Skeletal muscle tissue (tissue), 4 donors: ENCODE measurements around the gene FN1. TPM values are rescaled to one million over a fixed set of nuclear protein-coding genes. Genes with fewer than 3 reads are reported as not detected.

Experiments
- H3K27ac ChIP-seq: one replicate; pipeline ENCODE4 v1.7.0; 2013; ENCODE audit warnings: mild to moderate bottlenecking, low read depth, low read length, inconsistent platforms
- H3K27me3 ChIP-seq, 3 donors: one replicate each; pipeline ENCODE4 v1.7.0; 2013; ENCODE audit warnings: low read length in 3 of 3; ENCODE audit not compliant: control insufficient read depth in 3 of 3, insufficient read depth in 3 of 3
- H3K36me3 ChIP-seq, 3 donors: one replicate each; pipeline ENCODE4 v1.7.0; 2013; ENCODE audit warnings: low read length in 3 of 3; ENCODE audit not compliant: control insufficient read depth in 3 of 3, insufficient read depth in 3 of 3
- H3K4me1 ChIP-seq, 3 donors: one replicate each; pipeline ENCODE4 v1.7.0; 2013; ENCODE audit warnings: low read length in 3 of 3, mild to moderate bottlenecking in 3 of 3; ENCODE audit not compliant: control insufficient read depth in 3 of 3, insufficient read depth in 3 of 3
- H3K4me3 ChIP-seq, 3 donors: one replicate each; pipeline ENCODE4 v1.7.0; 2013; ENCODE audit warnings: low read length in 3 of 3
- H3K9ac ChIP-seq, 3 donors: one replicate each; pipeline ENCODE4 v1.7.0; 2013; ENCODE audit warnings: low read length in 3 of 3, mild to moderate bottlenecking in 3 of 3, moderate library complexity in 2 of 3, low read depth in 1 of 3
- H3K9me3 ChIP-seq, 3 donors: one replicate each; pipeline ENCODE4 v1.7.0; 2013; ENCODE audit warnings: low read length in 3 of 3; ENCODE audit not compliant: control insufficient read depth in 3 of 3
- total RNA-seq: library from RNA; depleted of rRNA; stranded (reverse); fragments of >200 nt; gene quantifications from one replicate; pipeline ENCODE4 v1.2.3, GENCODE V29; 2014
- donor health status: Osteomylitis.

Gene FN1
- total RNA-seq, 1 donor from 2014 or later: 301 TPM

- Histone ChIP-seq H3K9ac (no peak overlapping the region), H3K4me3 (no peak overlapping the region), H3K27me3 (no peaks in the 10 kb centered on the region), H3K36me3 (peaks cover 0 to 15% (median 3%) of the 10 kb centered on the region in 3 donors), H3K4me1 (peaks cover 0 to 2% (median 0%) of the 10 kb centered on the region in 3 donors), H3K9me3 (no peaks in the 10 kb centered on the region), H3K27ac (no peak overlapping the region)
Observed at GRCh38 chr2:215399067-215399716, 36.7 kb downstream of the FN1 start.

DNA sequence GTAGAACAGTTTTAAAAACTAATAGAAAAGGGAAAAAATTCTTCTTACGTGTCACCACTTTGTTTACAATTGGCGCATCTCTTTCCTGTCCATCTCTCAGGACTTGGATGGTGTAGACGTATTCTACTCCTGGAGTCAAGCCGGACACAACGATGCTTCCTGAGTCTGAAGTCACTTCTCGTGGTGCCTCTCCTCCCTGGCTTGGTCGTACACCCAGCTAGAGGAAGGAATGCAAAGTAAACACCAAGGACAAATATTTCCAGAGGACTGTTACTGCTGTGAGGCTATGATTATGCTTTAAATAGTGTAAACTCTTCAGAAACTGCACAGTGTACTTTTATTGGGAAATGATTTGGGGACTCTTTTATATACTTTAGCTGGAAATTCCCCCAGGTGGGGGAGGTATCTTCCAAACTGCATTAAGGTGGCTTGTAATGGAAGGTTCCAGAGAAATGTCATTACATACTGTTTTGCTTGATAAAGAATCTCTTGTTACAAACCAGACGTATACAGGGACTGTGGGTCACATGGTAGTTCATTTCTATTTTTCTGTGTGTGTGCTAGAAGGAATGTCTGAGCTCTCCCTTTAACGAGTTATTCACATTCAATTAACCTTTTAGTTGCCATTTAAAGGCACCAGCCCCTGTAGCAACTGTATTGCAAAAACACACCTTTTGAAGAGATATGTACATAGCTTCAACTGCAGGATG is 38.1 kb downstream of the FN1 start:
- no peaks in the 10 kb centered on the region for H3K9me3 ChIP-seq
- no peaks in the 10 kb centered on the region for H3K27me3 ChIP-seq
- no peak overlapping the region for H3K4me3 ChIP-seq
- H3K27ac ChIP-seq: no peak overlapping the region
- no peak overlapping the region for H3K9ac ChIP-seq
- peaks cover 2 to 21% (median 5%) of the 10 kb centered on the region in 3 donors for H3K36me3 ChIP-seq
- peaks cover 0 to 2% (median 0%) of the 10 kb centered on the region in 3 donors for H3K4me1 ChIP-seq

GRCh38 chr2:215396595-215397313 is 39.1 kb downstream of the FN1 start:
- Histone ChIP-seq H3K4me1 (peaks cover 0 to 2% (median 0%) of the 10 kb centered on the region in 3 donors), H3K27ac (no peak overlapping the region), H3K36me3 (peaks cover 2 to 27% (median 5%) of the 10 kb centered on the region in 3 donors), H3K4me3 (no peak overlapping the region), H3K9ac (no peak overlapping the region), H3K9me3 (no peaks in the 10 kb centered on the region), H3K27me3 (no peaks in the 10 kb centered on the region)

DNA sequence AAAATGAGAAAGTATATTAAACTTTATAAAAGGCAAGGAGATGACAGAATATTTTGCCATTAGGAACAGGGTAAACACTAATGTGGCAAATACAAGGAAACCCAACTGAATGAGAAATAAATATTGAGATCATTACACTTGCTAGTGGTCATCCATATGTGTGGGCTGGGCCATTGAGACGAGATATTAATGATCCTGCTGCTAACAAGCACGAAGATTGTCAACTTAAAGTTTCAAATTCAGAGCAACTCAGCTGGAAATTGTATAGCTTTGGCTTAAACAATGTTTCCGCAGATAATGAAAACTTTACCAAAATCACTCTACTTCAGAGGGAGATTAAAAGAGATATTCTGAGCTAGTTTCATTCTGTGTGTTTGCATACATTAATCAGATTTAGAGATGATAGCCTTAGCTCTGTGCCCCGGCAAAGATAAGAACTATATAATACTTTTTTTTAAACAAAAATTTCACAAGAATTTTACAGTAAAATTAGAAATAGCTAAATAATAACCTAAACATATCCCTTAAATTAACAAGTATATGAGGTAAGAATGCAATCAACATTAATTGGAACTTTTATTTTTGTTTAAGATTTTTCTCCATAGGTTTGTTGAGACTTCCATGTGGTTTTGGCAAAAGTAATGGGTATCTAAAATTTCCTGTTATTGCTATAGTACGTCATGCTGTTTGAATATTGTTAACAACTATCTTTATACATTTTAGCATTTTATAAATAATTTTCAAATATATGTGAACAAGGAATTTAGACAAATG is 40.0 kb downstream of the FN1 start:
- H3K27me3 ChIP-seq: no peaks in the 10 kb centered on the region
- no peaks in the 10 kb centered on the region for H3K9me3 ChIP-seq
- H3K9ac ChIP-seq: no peak overlapping the region
- H3K27ac ChIP-seq: no peak overlapping the region
- H3K4me1 ChIP-seq: peaks cover 0 to 2% (median 0%) of the 10 kb centered on the region in 3 donors
- no peak overlapping the region for H3K4me3 ChIP-seq
- peaks cover 2 to 27% (median 5%) of the 10 kb centered on the region in 3 donors for H3K36me3 ChIP-seq

GRCh38 chr2:215394102-215394805 is 41.6 kb downstream of the FN1 start:
- H3K27me3 ChIP-seq: no peaks in the 10 kb centered on the region
- peaks cover 2 to 28% (median 9%) of the 10 kb centered on the region in 3 donors for H3K36me3 ChIP-seq
- no peak overlapping the region for H3K4me3 ChIP-seq
- H3K9ac ChIP-seq: no peak overlapping the region
- peaks cover 0 to 2% (median 0%) of the 10 kb centered on the region in 3 donors for H3K4me1 ChIP-seq
- no peak overlapping the region for H3K27ac ChIP-seq
- no peaks in the 10 kb centered on the region for H3K9me3 ChIP-seq

GRCh38 chr2:215392687-215393270 is 43.1 kb downstream of the FN1 start:
- H3K9ac ChIP-seq: no peak overlapping the region
- H3K4me1 ChIP-seq: peaks cover 0 to 2% (median 0%) of the 10 kb centered on the region in 3 donors
- no peaks in the 10 kb centered on the region for H3K9me3 ChIP-seq
- no peak overlapping the region for H3K27ac ChIP-seq
- no peaks in the 10 kb centered on the region for H3K27me3 ChIP-seq
- H3K4me3 ChIP-seq: no peak overlapping the region
- peaks cover 2 to 27% (median 11%) of the 10 kb centered on the region in 3 donors for H3K36me3 ChIP-seq

DNA sequence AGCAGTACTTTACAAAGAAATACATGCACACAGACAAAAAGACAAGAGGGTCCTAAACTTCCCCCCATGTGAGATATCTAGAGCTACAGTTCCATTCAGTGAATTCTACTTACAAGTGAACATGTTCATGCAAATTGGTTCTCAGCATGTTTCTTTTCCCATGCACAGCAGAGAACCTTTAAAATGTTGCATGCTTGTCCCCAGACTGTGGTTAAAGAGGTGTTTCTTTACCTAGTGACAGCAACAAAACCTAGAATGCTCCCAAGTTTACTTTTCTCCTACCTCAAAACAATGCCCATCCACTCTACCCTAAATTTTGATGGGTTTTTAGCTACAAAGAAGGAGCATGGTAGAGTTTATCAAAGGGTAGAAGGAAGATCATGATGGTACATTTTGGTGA is 43.7 kb downstream of the FN1 start:
- no peaks in the 10 kb centered on the region for H3K27me3 ChIP-seq
- no peak overlapping the region for H3K27ac ChIP-seq
- H3K36me3 ChIP-seq: peaks cover 2 to 25% (median 11%) of the 10 kb centered on the region in 3 donors
- no peak overlapping the region for H3K4me3 ChIP-seq
- H3K9ac ChIP-seq: no peak overlapping the region
- H3K9me3 ChIP-seq: no peaks in the 10 kb centered on the region
- peaks cover 0 to 2% (median 0%) of the 10 kb centered on the region in 3 donors for H3K4me1 ChIP-seq

- Histone ChIP-seq H3K36me3 (peaks cover 2 to 26% (median 11%) of the 10 kb centered on the region in 3 donors), H3K9me3 (no peaks in the 10 kb centered on the region), H3K27me3 (no peaks in the 10 kb centered on the region), H3K4me3 (no peak overlapping the region), H3K9ac (no peak overlapping the region), H3K4me1 (no peaks in the 10 kb centered on the region), H3K27ac (no peak overlapping the region)
Observed at GRCh38 chr2:215391531-215391930, 44.3 kb downstream of the FN1 start.

- peaks cover 2 to 26% (median 11%) of the 10 kb centered on the region in 3 donors for H3K36me3 ChIP-seq
- no peaks in the 10 kb centered on the region for H3K27me3 ChIP-seq
- no peak overlapping the region for H3K4me3 ChIP-seq
- H3K27ac ChIP-seq: no peak overlapping the region
- H3K4me1 ChIP-seq: no peaks in the 10 kb centered on the region
- H3K9me3 ChIP-seq: no peaks in the 10 kb centered on the region
- H3K9ac ChIP-seq: no peak overlapping the region
Observed at GRCh38 chr2:215390550-215390913, 45.3 kb downstream of the FN1 start.
